Measurements from ENCODE around the gene RRM2.

GRCh38 chr2:10084223-10084865 is 38.2 kb upstream of the RRM2 start:
- TF ChIP-seq CTCF (conservative IDR thresholded peaks at IDR 0.05) (no peak), ZFX (IDR thresholded peaks at IDR 0.05) (no peak)

All from C4-2B (cell line).